SU-DHL-6 (cell line): Measurements from ENCODE around the gene DDX42.
"Not testable (repeated sequence)": the region's sequence is repeated elsewhere in the genome, so short reads cannot be mapped to it uniquely, and the experiment has no call there.

Experiments used
- CTCF ChIP-seq: fragments of 200-600 bp; sonication (generic); IDR thresholded peaks from one replicate; pipeline ENCODE4 v1.5.1; 2017; ENCODE audit warnings: antibody characterized with exemption, mild to moderate bottlenecking, low read length, moderate library complexity; ENCODE audit not compliant: insufficient read depth, poor library complexity, severe bottlenecking
- EZH2phosphoT487 ChIP-seq: fragments of 200-600 bp; sonication (generic), shearing (Covaris generic); conservative IDR thresholded peaks from 2 replicates; pipeline ENCODE4 v1.6.1; 2018; ENCODE audit warnings: mild to moderate bottlenecking, antibody characterized with exemption, low read length, moderate library complexity, mixed read lengths

DNA sequence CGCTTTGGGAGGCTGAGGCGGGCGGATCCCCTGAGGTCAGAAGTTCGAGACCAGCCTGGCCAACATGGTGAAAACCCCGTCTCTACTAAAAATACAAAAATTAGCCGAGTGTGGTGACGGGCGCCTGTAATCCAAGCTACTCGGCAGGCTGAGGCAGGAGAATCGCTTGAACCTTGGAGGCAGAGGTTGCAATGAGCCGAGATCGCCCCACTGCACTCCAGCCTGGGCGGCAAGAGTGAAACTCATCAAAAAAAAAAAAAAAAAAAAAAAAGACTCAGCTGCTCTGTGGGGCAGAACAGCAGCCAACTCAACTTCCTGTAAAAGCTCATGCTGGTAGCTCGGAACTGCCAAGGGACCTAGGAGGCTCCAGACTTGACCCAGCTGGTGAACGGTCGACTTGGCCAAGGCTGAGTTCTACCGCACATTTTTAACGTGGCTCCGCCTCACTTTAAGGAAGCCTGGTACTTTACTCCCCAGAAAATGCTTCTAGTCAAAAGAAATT, 69.5 kb downstream of the DDX42 start:
- not testable (repeated sequence) for TF ChIP-seq CTCF, EZH2phosphoT487
